Gastroesophageal sphincter (tissue), 3 donors: ENCODE results near the gene HSPB7.

Experiments used
- CTCF ChIP-seq, 4 experiments: fragments of 200-600 bp in 2 of 4; fragments of 450-650 bp in 2 of 4; sonication (generic) in 1 of 4; IDR thresholded peaks; one replicate each; pipeline ENCODE4 v1.5.1; 2017 to 2019; ENCODE audit warnings: antibody characterized with exemption in 4 of 4, mild to moderate bottlenecking in 2 of 4, moderate library complexity in 2 of 4
- POLR2A ChIP-seq, 2 donors: fragments of 450-650 bp; IDR thresholded peaks; one replicate each; pipeline ENCODE4 v1.6.1; 2017; ENCODE audit warnings: antibody characterized with exemption in 2 of 2, mild to moderate bottlenecking in 2 of 2, moderate library complexity in 1 of 2

GRCh38 chr1:16028237-16029002 lies 10.6 kb upstream of the HSPB7 start:
- TF ChIP-seq CTCF (IDR thresholded peaks at IDR 0.05) = no peak
- no peak for TF ChIP-seq POLR2A (IDR thresholded peaks at IDR 0.05)
